GM12891 (cell line): ENCODE data around the gene DTNBP1.
"Not testable (repeated sequence)": the region's sequence is repeated elsewhere in the genome, so short reads cannot be mapped to it uniquely, and the experiment has no call there.

Experiments used
- DNase-seq: peaks from one replicate; pipeline ENCODE4 v3.0.0; 2011; ENCODE audit warnings: low spot score; ENCODE audit not compliant: insufficient read length
- FAIRE-seq: peaks from 2 replicates; lab custom pipeline; 2011; peaks lifted over from hg19 to GRCh38; lab: Jason Lieb, UNC
- PAX5 ChIP-seq: IDR thresholded peaks from 2 replicates; pipeline ENCODE4 v1.6.1; 2011; ENCODE audit warnings: low read length, moderate library complexity, mild to moderate bottlenecking; ENCODE audit not compliant: insufficient read depth, severe bottlenecking
- POLR2A ChIP-seq: IDR thresholded peaks from 2 replicates; pipeline ENCODE4 v1.6.1; 2011; ENCODE audit warnings: low read depth, low read length, control low read depth
- POLR2AphosphoS5 ChIP-seq: IDR thresholded peaks from 2 replicates; pipeline ENCODE4 v1.6.1; 2011; ENCODE audit warnings: low read depth, low read length, control low read depth
- POU2F2 ChIP-seq: IDR thresholded peaks from 2 replicates; pipeline ENCODE4 v1.6.1; 2011; ENCODE audit warnings: low read depth, mild to moderate bottlenecking, control low read depth, low read length, moderate library complexity
- SPI1 ChIP-seq: IDR thresholded peaks from 2 replicates; pipeline ENCODE4 v1.6.1; 2011; ENCODE audit warnings: low read depth, low read length, control low read depth
- TAF1 ChIP-seq: IDR thresholded peaks from 2 replicates; pipeline ENCODE4 v1.6.1; 2011; ENCODE audit warnings: low read depth, low read length, control low read depth

The DTNBP1 gene

GRCh38 chr6:15551798-15552197 lies 111.0 kb downstream of the DTNBP1 start:
- FAIRE-seq: peak; percentile 91
- no peak for TF ChIP-seq PAX5
- no peak for TF ChIP-seq POLR2A
- no peak for TF ChIP-seq TAF1
- TF ChIP-seq SPI1: no peak
- no peak for TF ChIP-seq POU2F2
- no peak for TF ChIP-seq POLR2AphosphoS5
- DNase-seq: no peak

DNA sequence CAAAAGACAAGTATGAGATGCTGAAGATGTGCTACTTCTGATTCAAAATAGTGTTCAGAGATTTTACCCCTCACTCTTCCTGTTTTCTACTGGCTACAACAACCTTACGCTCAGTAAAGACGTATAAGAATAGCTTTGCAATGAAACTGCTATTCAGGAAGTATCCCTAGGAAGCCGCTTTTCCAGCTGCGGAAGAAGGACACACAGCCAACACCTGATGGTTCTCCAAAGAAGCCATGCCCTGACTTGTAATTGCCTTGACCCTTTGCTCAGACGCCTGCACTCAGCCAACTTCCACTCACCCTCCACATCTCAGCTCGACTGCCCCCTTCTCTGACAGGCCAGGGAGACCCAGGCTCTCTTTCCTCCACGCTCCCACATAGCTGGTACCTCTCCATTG lies 111.6 kb downstream of the DTNBP1 start:
- FAIRE-seq: no peak

GRCh38 chr6:15550546-15551123 lies 112.2 kb downstream of the DTNBP1 start:
- TF ChIP-seq POU2F2: no peak
- no peak for TF ChIP-seq POLR2AphosphoS5
- TF ChIP-seq PAX5: no peak
- TF ChIP-seq POLR2A: no peak
- no peak for TF ChIP-seq SPI1
- no peak for TF ChIP-seq TAF1
- FAIRE-seq (no peak), DNase-seq (no peak)

More for the DNA sequence above, 111.6 kb downstream of the DTNBP1 start:
- TF ChIP-seq PAX5 (no peak), POU2F2 (no peak), TAF1 (no peak), POLR2AphosphoS5 (no peak), SPI1 (no peak)
- no peak for DNase-seq

GRCh38 chr6:15549371-15549770 lies 113.5 kb downstream of the DTNBP1 start:
- no peak for TF ChIP-seq PAX5
- TF ChIP-seq SPI1: peak; percentile 70
- DNase-seq (no peak), FAIRE-seq (no peak)

- no peak for DNase-seq
Measured at GRCh38 chr6:15547400-15547799, 115.4 kb downstream of the DTNBP1 start.

DNA sequence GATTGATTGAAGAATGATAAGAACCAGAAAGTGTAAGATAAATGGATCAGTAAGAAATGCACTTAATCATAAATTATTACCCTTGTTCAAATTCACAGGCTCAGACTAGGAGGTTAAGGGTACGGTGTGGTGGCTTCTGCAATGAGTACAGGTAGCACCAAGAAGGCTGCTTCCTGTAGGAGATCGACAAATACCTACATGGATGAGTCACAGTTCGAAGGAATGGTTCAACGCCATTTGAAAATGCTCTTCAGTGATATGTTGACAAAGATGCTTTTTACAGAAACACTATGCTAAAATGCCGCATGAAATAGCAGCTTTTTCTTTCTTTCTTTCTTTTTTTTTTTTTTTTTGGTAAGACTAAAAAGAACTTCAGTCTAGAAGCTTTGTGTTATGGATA lies 116.2 kb downstream of the DTNBP1 start:
- DNase-seq (no peak), FAIRE-seq (no peak)
- no peak for TF ChIP-seq POLR2A
- TF ChIP-seq POU2F2: no peak
- TF ChIP-seq SPI1: no peak
- TF ChIP-seq PAX5: no peak
- TF ChIP-seq POLR2AphosphoS5: no peak
- TF ChIP-seq TAF1: no peak

More at GRCh38 chr6:15547400-15547799, 115.4 kb downstream of the DTNBP1 start:
- FAIRE-seq: no peak
- no peak for TF ChIP-seq POLR2A
- no peak for TF ChIP-seq PAX5
- TF ChIP-seq TAF1: no peak
- TF ChIP-seq POLR2AphosphoS5: no peak
- TF ChIP-seq SPI1: no peak
- no peak for TF ChIP-seq POU2F2

DNA sequence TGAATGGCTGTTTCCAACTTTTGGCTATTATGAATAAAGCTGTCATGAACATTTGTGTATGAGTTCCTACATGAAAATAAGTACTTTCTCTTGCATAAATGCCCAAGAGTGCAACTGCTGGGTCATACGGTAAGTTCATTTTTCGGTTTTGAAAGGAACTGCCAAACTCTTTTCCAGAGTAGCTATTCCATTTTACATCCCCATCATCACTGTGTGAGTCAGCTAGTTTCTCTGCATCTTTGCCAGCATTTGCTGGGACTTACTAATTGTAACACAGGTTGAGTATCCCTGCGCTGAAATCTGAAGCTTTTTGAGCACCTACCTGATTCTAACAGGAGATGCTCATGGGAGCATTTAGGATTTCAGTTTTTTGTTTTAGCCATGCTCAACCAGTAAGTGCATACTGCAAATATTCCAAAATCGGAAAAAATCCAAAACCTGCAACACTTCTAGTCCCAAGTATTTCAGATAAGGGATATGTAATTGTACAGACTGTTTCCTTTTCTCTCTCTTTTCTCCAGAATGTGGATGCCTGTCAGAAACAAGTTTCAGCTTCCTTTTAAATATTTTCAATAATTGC lies 118.4 kb downstream of the DTNBP1 start:
- DNase-seq (no peak), FAIRE-seq (no peak)
- TF ChIP-seq TAF1 (no peak), POLR2AphosphoS5 (no peak), POLR2A (no peak), PAX5 (no peak), SPI1 (no peak), POU2F2 (no peak)

DNA sequence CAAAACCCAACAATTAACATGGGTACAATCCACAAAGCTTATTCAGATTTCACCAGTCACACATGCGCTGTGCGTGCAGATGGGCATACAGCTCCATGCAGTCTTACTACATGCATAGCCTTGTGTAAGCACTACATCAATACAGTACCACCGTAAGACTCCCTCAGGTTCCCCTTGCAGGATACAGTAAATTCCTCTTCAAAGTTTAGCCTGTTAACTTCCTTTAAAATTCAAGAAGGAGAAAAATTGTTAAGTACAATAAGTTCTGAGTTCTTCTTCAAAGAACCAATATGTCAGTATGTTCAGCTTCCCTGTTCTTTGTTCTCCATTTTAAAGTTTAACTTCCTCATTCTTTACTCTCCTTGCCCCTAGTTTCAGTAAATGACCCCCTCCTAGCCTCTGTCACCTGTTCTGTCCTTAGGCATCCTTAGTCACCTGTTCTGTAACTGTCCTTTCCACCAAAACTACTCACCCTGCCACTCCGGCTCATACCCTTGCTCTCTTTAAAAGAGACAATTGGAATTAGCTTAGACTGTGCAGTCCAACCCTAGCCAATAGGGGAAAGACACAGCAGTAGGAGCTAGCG lies 119.4 kb downstream of the DTNBP1 start:
- FAIRE-seq, DNase-seq: not testable (repeated sequence)

DNA sequence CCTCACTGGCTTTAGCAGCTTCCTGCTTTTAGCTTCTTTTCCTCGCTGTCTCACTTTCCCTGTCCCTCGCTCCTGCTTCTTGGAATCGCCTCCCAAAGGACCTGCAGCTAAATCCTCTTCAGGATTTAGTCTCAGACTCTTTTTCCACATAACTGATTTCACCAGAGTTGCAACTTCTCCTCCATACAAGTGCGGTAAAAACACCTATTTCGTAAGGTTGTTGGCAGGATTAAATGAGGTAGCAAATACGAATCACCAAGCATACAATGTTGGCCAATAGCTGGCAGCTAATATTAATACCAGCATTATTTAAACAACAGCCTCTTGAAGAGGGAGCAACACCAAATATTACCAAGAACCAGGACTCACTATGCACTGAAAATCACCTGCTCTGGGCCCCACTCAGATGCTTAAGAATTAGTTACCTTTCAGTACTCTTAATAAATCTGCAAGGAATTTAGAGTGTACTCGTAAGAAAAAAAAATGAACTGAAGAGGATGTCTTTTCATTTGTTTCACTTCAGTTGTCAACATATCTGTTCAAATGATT lies 123.0 kb downstream of the DTNBP1 start:
- FAIRE-seq: no peak
- no peak for TF ChIP-seq POU2F2
- TF ChIP-seq POLR2A: no peak
- no peak for TF ChIP-seq SPI1
- no peak for TF ChIP-seq POLR2AphosphoS5
- no peak for TF ChIP-seq TAF1
- DNase-seq: no peak
